OCI-LY7 (cell line): ENCODE results near the gene LRP1-AS. TPM values are rescaled to one million over a fixed set of nuclear protein-coding genes. Genes with fewer than 3 reads are reported as not detected.

Experiments
- BruUV-seq: library from RNA; stranded (reverse); fragments of 400-500 nt; replicated peaks from 2 replicates; lab custom pipeline; 2021; lab: Mats Ljungman, UMichigan
- CTCF ChIA-PET: fragments of 300-600 bp; sonication (Branson Sonifier 250); formaldehyde crosslinking; loops from one replicate; lab custom pipeline; 2022; ENCODE audit warnings: antibody characterized with exemption; ENCODE audit not compliant: unreplicated experiment; lab: Charles Lee
- POLR2A ChIA-PET: fragments of 300-600 bp; sonication (Branson Sonifier 250); formaldehyde crosslinking; loops from one replicate; lab custom pipeline; 2022; ENCODE audit warnings: antibody characterized with exemption; lab: Charles Lee
- DNase-seq: peaks from one replicate; pipeline ENCODE4 v3.0.0-alpha.2; 2015; ENCODE audit warnings: low spot score
- H2AFZ ChIP-seq: fragments of 200-600 bp; sonication (generic), shearing (Covaris generic); 2 replicates; pipeline ENCODE4 v1.6.1; 2014; ENCODE audit warnings: mild to moderate bottlenecking, antibody characterized with exemption, low read length, moderate library complexity
- H3K27ac ChIP-seq: fragments of 200-600 bp; sonication (generic); 2 replicates; pipeline ENCODE4 v1.5.1; 2014; ENCODE audit warnings: mixed run types, low read depth, mild to moderate bottlenecking, moderate library complexity, low read length, inconsistent platforms; ENCODE audit not compliant: poor library complexity, severe bottlenecking
- H3K36me3 ChIP-seq: fragments of 200-600 bp; sonication (generic); 2 replicates; pipeline ENCODE4 v1.6.1; 2014; ENCODE audit warnings: mild to moderate bottlenecking, antibody characterized with exemption, low read length, moderate library complexity, mixed read lengths; ENCODE audit not compliant: insufficient read depth
- H3K4me1 ChIP-seq: fragments of 200-600 bp; sonication (generic); 2 replicates; pipeline ENCODE4 v1.5.1; 2014; ENCODE audit warnings: mild to moderate bottlenecking, low read length; ENCODE audit not compliant: insufficient read depth, poor library complexity, severe bottlenecking
- H3K4me2 ChIP-seq: fragments of 200-600 bp; sonication (generic); 2 replicates; pipeline ENCODE4 v1.6.1; 2014; ENCODE audit warnings: mild to moderate bottlenecking, low read length
- H3K4me3 ChIP-seq: fragments of 200-600 bp; sonication (generic); 2 replicates; pipeline ENCODE4 v1.5.1; 2014; ENCODE audit warnings: mild to moderate bottlenecking, low read depth, low read length; ENCODE audit not compliant: poor library complexity, severe bottlenecking
- H3K79me2 ChIP-seq: fragments of 200-600 bp; sonication (generic); 2 replicates; pipeline ENCODE4 v1.6.1; 2016; ENCODE audit warnings: low read depth, mild to moderate bottlenecking, low read length, moderate library complexity, mixed read lengths; ENCODE audit not compliant: insufficient read depth
- H3K9me2 ChIP-seq: fragments of 200-600 bp; sonication (generic); 2 replicates; pipeline ENCODE4 v1.6.1; 2016; ENCODE audit warnings: mild to moderate bottlenecking, low read length, mixed read lengths; ENCODE audit not compliant: insufficient read depth
- H3K9me3 ChIP-seq: fragments of 200-600 bp; sonication (generic); 2 replicates; pipeline ENCODE4 v1.6.1; 2014; ENCODE audit warnings: mild to moderate bottlenecking, mixed run types, low read length, mixed read lengths
- H4K20me1 ChIP-seq: fragments of 200-600 bp; sonication (generic); 2 replicates; pipeline ENCODE4 v1.6.1; 2014; ENCODE audit warnings: mild to moderate bottlenecking, antibody characterized with exemption, low read length, moderate library complexity, mixed read lengths; ENCODE audit not compliant: insufficient read depth
- EZH2phosphoT487 ChIP-seq: fragments of 200-600 bp; sonication (generic); IDR thresholded peaks from 2 replicates; pipeline ENCODE4 v1.6.1; 2018; ENCODE audit warnings: low read depth, borderline replicate concordance, mild to moderate bottlenecking, mixed run types, antibody characterized with exemption, low read length, moderate library complexity, mixed read lengths
- intact Hi-C: fragments of 100-400 bp; cut with micrococcal nuclease; formaldehyde crosslinking; loops from one replicate; pipeline ENCODE4 v1.10.0; 2022; ENCODE audit not compliant: unreplicated experiment
- total RNA-seq, 2 experiments: library from RNA; depleted of rRNA in 1 of 2; stranded (reverse); fragments of >200 nt in 1 of 2; shearing (Covaris generic) in 1 of 2; gene quantifications; 2 replicates each; pipeline ENCODE4 v1.2.3, GENCODE V29; 2014 to 2022
- TF ChIP-seq, protein P1 (sequence below): fragments of 200-600 bp; sonication (generic); conservative IDR thresholded peaks from 2 replicates; pipeline ENCODE4 v1.5.1; 2014; ENCODE audit warnings: mild to moderate bottlenecking, antibody characterized with exemption, low read length, moderate library complexity, mixed read lengths

LRP1-AS gene
- total RNA-seq, 2 experiments from 2014 or later, result not detected

DNA sequence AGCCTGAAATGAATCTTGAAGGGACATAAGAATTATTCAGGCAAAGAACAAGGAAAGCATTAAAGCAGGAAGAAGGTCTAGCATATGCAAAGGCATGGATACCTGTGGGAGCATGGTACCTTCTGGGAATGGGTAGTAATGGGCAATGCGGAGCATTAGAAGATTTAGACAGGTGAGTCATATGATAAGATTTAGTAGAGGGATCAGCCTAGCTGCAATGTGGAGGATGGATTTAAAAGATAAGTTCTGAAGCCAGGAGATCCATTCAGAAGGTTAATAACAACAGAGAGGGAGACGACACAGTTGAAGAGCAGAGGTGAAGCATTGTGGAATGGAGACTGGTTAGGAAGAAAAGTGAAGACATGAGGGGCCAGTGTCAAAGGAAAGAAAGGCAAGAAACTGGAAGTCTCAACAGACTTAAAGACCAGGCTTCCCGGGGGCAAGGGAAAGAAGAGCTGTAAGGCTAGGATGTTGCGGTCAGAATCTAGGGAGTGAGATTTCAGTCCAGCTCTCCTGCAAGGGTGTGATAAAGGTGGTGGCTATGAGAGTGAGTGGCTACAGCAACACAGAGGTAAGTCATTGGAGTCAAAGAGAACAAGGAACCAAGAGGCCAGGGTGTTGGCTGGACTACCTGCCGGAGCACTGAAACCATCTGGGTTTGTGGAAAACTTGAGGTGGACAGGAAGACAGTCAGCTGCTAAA, 30.7 kb downstream of the LRP1-AS start:
- no peak for DNase-seq
- CTCF ChIA-PET, result no interaction called here
- no peaks in the 10 kb centered on the region for H3K36me3 ChIP-seq
- H3K4me3 ChIP-seq, result no peak overlapping the region
- H3K9me2 ChIP-seq, result no peaks in the 10 kb centered on the region
- no peaks in the 10 kb centered on the region for H3K79me2 ChIP-seq
- no peak overlapping the region for H2AFZ ChIP-seq
- no peak overlapping the region for H3K27ac ChIP-seq
- H3K4me1 ChIP-seq, result peaks cover 20% of the 10 kb centered on the region
- TF ChIP-seq, protein P1, sequence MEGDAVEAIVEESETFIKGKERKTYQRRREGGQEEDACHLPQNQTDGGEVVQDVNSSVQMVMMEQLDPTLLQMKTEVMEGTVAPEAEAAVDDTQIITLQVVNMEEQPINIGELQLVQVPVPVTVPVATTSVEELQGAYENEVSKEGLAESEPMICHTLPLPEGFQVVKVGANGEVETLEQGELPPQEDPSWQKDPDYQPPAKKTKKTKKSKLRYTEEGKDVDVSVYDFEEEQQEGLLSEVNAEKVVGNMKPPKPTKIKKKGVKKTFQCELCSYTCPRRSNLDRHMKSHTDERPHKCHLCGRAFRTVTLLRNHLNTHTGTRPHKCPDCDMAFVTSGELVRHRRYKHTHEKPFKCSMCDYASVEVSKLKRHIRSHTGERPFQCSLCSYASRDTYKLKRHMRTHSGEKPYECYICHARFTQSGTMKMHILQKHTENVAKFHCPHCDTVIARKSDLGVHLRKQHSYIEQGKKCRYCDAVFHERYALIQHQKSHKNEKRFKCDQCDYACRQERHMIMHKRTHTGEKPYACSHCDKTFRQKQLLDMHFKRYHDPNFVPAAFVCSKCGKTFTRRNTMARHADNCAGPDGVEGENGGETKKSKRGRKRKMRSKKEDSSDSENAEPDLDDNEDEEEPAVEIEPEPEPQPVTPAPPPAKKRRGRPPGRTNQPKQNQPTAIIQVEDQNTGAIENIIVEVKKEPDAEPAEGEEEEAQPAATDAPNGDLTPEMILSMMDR, result no peak
- TF ChIP-seq EZH2phosphoT487, result no peak
- no peak overlapping the region for H3K4me2 ChIP-seq
- no peaks in the 10 kb centered on the region for H3K9me3 ChIP-seq
- intact Hi-C loops, result loop anchor here (10.0 kb wide), 1 partner anchor 602 kb away; no protein-coding TSS in a partner anchor
- POLR2A ChIA-PET, result interaction anchor here (0.5 kb wide), 1 partner anchor 412 kb away, joined by 3 read pairs; no protein-coding TSS in a partner anchor
- BruUV-seq, result no TSS peak
- no peaks in the 10 kb centered on the region for H4K20me1 ChIP-seq

DNA sequence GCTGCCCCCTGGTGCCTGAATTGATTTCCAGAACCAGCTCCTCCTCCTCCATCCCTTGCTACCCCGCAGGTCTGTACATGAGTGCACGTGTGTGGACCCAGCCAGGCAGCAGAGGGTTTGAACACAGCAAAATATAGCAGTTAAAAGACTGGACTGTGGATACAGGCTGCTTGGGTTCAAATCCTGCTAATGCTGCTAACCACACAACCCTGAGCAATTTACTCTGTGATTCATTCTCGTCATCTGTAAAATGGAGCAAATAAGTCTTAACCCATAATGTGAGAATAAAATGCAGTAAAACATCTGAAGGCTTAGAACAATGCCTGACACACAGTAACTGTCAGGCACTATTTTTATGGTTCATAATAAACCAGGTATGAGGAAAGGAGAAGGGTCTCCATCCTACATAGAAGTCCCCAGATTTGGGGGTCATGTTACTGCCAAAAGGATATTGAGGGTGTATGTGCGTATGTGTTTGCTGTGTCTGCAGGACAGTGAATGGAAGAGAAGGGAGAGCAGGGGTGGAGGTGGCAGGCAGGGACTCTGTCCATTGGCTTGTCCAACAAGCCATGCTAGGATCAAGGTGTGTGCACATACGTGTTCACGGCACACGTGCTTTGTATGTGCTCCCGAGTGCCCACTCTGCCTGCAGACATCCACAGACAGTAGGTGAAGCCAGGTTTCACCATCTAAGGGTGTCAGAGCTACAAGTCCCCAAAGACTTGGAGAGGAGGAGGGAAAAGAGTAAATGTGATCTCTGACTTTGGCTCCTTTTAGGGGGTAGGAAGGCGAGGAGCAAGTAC, 34.7 kb downstream of the LRP1-AS start:
- BruUV-seq, result no TSS peak
- H3K27ac ChIP-seq, result peak overlapping the region; percentile 75

More for the DNA sequence above, 34.7 kb downstream of the LRP1-AS start:
- Histone ChIP-seq H3K79me2 (peaks cover 29% of the 10 kb centered on the region; the same call in 1 of the 2 replicates), H3K36me3 (peaks cover 10% of the 10 kb centered on the region), H3K4me2 (peak overlapping the region; percentile 80), H2AFZ (peak overlapping the region; percentile 79; the same call in 1 of the 2 replicates), H3K9me3 (no peaks in the 10 kb centered on the region), H3K4me3 (peak overlapping the region; percentile 90), H4K20me1 (no peaks in the 10 kb centered on the region), H3K9me2 (no peaks in the 10 kb centered on the region), H3K4me1 (peaks cover 32% of the 10 kb centered on the region)
- POLR2A ChIA-PET, result interaction anchor here (0.5 to 4.1 kb wide), 8 partner anchors 7 to 467 kb away, joined by 3 to 45 read pairs (median 5); partner anchors contain the start of genes ATP5F1B and NEMP1
- DNase-seq, result no peak
- intact Hi-C loops, result loop anchor here (1.0 to 10.0 kb wide), 7 partner anchors 24 to 598 kb away; no protein-coding TSS in a partner anchor
- CTCF ChIA-PET, result interaction anchor here (0.6 to 2.5 kb wide), 15 partner anchors 9 to 366 kb away, joined by 3 to 26 read pairs (median 4); partner anchors contain the start of genes HSD17B6 and ZBTB39
- TF ChIP-seq, protein P1, result peak; percentile 94
- no peak for TF ChIP-seq EZH2phosphoT487
